ENCODE data around the gene HAUS1.

DNA sequence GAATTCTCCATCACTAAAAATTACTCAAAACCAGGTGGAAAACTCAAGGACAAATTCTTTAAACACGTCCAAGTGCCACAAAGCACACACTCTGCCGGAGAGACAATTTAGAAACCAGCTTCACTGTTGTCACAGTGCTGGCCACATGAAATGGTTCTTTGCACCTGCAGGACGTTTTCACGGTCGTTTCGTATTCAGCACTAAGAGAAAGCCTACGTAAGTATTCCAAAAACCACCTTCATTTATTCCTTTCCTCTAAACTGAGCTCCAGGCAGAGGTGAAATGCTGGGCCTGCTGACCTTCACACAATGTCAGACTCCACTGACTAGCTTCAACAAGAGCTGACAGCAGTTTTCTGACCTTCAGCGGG is 6.8 kb upstream of the HAUS1 start:
- TF ChIP-seq POLR2A (IDR thresholded peaks at IDR 0.05) (no peak), EP300 (IDR thresholded peaks at IDR 0.05) (no peak)

Data from tibial nerve (tissue), 3 donors.